Stimulated activated CD8-positive, alpha-beta memory T cell treated with anti-CD3 and anti-CD28 coated beads, Interleukin-12 subunit alpha, Interleukin-12 subunit beta, amount 100 ng/mL, for 1 hour (primary cell): ENCODE data around the gene MEGF10.

Experiments used
- DNase-seq: peaks from one replicate; pipeline ENCODE4 v3.0.0-alpha.2; 2020; ENCODE audit warnings: low read depth

The MEGF10 gene

GRCh38 chr5:127326976-127327755 is 36.6 kb downstream of the MEGF10 start:
- no peak for DNase-seq

DNA sequence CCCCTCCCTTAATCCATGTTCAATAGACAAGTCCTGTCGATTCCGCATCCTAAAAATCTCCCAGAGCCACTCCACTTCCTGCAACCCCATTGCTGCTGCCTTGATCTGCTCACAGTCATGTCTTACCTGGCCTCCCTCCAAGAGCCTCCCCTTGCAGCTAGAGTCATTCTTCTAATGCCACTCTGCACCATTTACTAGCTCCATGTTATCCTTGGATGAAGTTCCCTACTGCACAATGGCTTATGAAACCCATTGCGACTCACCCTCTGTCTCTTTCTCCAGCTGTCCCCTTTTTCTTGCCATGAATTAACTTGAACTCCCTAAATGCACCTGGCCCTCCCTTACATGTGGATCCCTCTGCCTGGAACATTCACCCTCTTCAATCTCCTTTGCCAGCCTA is 39.5 kb downstream of the MEGF10 start:
- no peak for DNase-seq

DNA sequence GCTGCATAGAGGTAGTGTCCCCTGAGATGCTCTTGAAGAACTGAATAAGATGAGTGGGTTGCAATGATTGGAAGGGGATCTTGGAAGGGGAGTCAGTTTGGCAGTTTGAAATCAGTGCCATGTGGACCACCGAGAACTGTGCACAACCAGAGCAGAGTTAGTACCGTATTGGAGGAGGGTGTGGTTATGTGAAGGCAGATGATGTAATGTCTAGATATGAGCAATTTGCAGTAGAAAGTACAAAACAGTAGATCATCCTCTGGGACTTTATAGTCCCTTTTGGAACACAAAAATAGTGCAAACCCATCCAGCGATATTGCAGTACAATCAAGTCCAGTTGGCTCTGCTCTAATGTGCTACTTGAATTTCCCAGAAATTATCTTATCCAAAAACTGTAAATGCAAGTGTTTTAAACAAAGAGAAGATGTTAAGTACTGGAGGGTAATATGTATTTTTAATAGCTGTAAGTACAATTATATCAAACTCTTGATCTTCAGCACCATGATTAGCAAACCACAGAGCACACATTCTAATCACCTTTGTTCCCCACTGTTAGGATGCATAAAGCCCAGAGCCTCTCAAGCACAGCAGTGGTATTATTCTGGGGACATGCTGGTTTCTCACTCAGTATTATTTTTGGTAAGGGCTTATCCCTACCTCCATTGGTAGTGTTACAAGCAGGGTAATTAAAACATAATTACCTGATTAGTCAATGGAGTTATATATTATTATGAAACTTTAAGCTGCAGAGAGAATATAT is 41.5 kb downstream of the MEGF10 start:
- DNase-seq, result no peak

DNA sequence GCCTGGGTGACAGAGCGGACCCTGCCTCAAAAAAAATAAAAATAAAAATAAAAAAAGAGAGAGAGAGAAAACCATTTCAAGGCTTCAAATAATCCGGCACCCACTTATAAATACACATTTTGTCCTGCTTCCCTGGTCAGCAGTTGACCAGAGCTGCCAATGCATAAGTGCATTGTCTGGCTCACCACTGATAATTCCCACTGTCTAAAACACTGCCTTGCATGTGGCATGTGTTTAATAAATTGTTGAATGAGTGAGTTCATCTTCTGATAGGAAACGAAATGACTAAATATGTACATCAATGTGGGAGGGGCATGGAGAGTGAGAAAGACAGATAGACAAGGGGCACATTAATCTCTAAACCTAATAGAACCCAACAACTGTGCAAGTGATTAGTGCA is 42.9 kb downstream of the MEGF10 start:
- no peak for DNase-seq

GRCh38 chr5:127335381-127335780 is 44.8 kb downstream of the MEGF10 start:
- no peak for DNase-seq

DNA sequence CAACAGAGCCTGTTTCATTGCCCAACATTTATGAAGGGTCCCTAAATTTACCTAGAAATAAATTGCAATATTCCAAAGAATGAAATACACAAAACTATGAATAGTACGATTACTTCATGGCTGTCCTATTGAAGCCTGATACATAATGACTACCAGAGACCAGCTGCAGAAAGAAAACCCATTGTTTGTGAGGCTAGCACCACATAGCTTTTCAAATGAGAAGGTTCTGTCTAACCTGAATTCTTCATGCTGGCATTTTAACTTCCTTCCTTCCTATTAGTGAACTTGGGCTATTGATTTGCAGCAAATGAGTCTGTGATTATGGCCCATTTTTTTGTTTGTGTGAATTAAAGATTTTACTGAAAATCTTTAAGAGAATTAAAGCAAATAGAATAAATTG is 47.3 kb downstream of the MEGF10 start:
- DNase-seq, result no peak

GRCh38 chr5:127338501-127338900 is 47.9 kb downstream of the MEGF10 start:
- no peak for DNase-seq

GRCh38 chr5:127340606-127341005 is 50.0 kb downstream of the MEGF10 start:
- no peak for DNase-seq

DNA sequence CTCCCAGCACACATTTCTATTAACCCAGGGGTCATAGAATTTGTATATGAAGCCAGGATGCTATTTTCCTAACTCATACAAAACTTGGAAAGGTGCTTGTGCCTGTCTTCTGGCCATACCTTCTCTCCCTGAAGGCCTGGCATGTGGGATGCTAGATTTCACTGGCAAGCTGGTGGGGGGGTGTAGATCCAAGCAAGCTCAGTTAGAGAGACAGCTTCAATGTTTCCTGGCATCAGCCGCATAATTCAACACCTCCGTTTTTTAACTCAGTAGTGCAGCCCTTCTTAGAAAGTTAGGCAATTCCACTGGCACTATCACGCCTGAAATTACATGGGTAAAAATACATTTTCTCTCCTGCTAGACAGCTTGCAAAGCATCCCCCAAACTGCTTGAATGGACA is 51.8 kb downstream of the MEGF10 start:
- DNase-seq, result no peak

- DNase-seq, result no peak
Measured at GRCh38 chr5:127343313-127343712, 52.7 kb downstream of the MEGF10 start.

DNA sequence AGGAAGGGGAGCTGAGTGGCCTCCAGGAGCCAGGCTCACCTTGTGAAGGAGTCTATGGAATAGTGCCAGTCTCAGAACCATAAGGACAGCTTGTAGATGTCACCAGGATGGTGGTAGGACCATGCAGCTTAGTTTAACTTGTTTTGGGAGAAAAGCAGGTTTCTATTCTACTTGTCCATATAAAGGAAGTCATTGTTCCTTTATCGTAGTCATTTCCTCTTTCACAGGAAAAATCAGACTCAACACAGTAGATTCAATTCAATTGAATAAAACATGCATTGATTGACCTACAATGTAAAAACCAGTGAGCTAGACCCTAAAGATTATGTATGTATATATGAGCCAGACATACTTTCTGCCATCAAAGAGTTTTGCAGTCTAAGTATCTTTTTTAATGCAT is 53.3 kb downstream of the MEGF10 start:
- no peak for DNase-seq

DNA sequence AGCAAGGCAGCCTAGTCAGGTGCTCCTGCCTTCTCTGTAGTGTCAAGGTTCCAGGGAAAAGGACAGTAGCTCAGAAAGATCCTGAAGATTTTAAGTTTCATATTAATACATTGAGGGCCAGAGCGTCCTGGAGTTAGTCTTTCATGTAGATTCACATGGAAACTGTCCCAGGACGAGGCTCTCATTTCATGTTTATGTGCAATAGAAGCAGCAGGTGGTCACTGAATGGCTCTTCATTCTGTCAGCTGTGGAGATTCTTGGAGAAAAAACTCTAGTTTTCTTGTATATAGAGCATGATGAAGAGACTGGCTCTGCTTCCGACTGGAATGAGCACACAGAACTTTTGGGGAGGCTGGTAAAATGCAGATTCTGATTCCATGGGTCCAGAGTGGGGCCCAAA is 54.3 kb downstream of the MEGF10 start:
- DNase-seq, result no peak

DNA sequence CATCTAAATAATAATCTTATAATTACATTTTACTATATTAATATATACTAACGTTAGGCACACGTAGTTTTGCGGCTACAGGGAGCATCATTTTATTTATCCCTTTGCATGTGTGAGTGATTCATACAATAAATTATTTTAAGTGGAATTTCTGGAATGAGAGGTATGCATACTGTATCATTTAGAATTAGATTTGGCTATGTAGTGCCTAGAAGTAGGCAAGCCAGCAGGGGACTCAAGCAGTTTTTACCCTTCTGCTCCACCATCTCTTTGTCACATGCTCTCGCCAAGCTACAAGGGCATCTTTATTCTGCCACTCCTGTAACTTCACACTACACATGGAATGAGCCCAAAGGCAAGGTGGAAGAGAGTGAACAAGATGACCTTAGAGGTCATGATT is 60.8 kb downstream of the MEGF10 start:
- no peak for DNase-seq

- DNase-seq, result no peak
Measured at GRCh38 chr5:127352068-127352467, 61.5 kb downstream of the MEGF10 start.

DNA sequence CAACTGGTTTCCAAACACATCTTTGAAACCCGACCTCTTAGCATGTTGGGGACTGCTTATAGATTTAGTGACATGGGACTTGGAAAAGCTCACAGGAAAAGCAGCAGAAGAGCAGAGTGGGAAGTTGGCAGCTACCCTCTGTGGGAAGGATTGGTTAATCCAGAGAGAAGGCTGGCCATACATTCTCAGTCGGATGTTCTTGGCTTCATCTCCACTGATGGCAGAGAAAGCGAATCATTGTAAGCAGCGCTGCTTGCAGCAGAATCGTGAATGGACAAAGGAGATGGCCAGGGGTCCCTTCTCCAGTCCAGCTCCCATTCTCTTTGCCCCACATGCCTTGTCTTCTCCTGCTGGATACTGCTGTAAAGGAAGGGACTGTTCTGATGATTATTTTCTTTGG is 62.7 kb downstream of the MEGF10 start:
- DNase-seq, result no peak

DNA sequence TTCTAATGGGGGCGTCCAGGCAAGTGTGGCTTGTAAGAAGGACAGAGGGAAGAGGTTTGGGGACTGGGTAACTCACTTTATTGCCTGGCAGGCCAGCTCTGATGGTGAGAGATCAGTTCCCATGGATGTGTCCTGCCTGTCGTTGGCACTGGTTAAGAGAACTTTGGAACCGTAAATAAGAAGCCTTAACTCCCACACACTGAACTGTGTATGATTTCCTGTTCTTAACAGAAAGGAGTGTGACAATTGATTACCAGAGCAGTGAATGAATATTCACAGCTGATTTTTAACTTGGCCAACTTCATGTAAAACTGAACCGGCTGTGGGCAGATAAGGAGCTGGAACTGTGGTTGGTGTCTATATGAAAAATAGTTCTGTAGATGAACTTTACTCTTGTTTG is 63.2 kb downstream of the MEGF10 start:
- DNase-seq, result no peak

DNA sequence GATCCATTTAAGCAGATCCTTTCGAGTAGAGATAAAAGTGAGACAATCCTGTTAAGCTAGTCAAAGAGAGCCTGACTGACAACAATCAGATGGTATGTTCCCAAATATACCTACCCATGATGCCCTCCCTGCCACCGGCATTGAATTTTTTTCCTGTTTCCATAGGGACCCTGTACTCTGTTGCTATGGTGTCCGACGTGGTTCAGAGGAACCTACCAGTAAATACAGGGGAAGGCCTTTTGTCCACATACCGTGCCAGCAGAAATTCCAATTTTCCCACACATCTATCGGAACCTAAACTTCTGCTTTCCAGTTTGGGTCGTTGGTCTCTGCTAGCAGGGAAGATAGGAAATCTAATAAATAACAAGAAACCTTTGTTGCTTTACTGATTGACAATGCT is 64.7 kb downstream of the MEGF10 start:
- DNase-seq, result no peak

GRCh38 chr5:127358284-127358683 is 67.7 kb downstream of the MEGF10 start:
- no peak for DNase-seq

DNA sequence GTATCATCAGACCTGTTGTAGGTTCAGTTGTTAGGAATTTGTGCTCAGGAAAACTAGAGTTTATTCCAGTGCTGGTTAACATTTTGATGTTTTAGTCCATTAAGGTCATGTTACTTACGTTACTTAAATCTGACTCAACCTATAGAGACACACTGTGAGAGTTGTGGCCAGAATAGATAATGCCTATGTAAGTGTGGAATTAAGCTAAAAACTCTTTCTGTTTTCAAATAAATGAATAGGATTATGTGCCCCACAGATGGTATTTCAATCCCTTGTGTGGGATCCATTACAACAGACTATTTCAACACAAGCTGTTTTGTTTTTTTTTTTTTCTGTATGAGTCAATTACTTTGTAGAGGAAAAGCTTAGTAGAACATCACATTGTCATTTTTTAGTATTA is 68.1 kb downstream of the MEGF10 start:
- DNase-seq, result no peak

DNA sequence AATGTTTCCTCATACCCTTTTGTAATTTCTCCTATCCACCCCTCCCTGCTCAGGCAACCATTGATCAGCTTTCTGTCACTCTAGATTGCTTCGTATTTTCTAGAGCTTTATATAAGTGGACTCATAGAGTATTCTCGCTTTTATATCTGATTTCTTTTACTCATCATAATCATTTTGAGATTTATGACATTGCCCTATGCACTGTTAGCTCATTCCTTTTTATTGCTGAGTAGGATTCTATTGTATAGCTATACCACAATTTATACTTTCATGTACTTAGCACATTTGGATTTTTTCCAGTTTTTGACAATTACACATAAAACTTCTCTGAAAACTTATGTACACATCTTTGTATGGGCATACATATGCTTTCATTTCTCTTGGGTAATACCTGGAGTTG is 68.9 kb downstream of the MEGF10 start:
- DNase-seq, result no peak

DNA sequence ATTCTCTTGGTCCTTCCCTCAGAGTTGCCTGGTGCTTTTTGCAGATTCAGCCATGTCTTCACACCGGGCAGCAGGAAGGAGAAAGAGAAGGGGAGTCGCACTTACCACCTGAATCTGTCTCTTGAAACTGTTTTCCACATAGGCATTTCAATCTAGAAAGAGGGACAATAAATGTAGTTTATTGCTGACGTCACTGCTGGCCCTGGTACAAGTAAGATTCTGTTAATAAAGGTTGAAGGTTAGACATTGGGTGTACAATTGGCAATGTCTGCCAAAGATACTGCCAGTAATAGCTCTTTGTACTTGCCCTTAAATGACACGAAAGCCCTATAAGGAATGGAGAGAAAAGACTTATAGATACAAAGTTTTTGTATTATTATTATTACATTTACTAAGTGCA is 72.8 kb downstream of the MEGF10 start:
- no peak for DNase-seq

- no peak for DNase-seq
Measured at GRCh38 chr5:127367029-127367428, 76.4 kb downstream of the MEGF10 start.

DNA sequence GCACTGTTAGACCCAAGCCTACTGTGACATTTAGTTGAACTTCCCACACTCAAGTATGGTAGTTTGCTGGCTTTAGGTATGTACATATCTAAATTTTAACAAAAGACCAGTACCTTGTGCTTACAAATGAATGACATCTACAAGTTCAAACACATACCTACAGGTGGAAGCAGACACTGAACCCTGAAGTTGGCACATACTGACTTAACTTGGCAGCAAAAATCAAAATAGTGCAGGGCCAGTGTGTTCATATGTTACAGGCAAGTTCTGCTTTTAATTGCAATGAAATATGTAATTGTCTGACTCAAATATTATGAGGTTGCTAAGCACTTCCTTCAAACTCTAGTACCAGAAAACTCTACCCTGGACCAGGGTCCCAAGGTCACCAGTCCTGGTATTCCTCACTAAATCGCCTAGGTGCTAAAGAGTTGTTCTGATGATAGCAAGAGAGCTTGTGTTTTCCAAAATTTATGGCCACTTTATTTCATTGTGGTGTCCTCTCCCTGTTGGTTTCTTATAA is 77.4 kb downstream of the MEGF10 start:
- DNase-seq, result no peak

DNA sequence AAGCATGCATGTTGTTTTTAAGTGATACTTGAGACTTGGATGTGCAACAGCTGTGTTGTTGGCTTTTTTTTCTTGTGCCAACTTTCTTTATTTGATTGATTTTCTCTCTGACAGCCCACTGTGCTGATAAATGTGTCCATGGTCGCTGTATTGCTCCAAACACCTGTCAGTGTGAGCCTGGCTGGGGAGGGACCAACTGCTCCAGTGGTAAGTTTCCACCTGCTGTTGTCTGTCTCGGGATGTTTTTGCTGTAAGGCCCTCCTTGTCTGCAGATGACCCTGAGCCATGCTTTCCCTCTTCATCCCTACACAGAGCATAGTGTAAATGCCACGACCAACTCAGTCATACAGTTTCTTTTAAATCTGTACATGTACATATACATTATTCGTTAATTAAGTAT is 79.2 kb downstream of the MEGF10 start:
- no peak for DNase-seq
